ENCODE data around the gene SLC35E2B.
"Not testable (repeated sequence)": the region's sequence is repeated elsewhere in the genome, so short reads cannot be mapped to it uniquely, and the experiment has no call there.

Gene SLC35E2B

GRCh38 chr1:1637479-1637875 is 55.1 kb downstream of the SLC35E2B start:
- DNase-seq, result not testable (repeated sequence)

- DNase-seq, result not testable (repeated sequence)
Measured at GRCh38 chr1:1636621-1637478, 55.7 kb downstream of the SLC35E2B start.

- DNase-seq, result not testable (repeated sequence)
Measured at GRCh38 chr1:1634613-1635012, 58.0 kb downstream of the SLC35E2B start.

- not testable (repeated sequence) for DNase-seq
Measured at GRCh38 chr1:1633409-1633808, 59.2 kb downstream of the SLC35E2B start.

- no peak for DNase-seq
Measured at GRCh38 chr1:1631782-1632420, 60.7 kb downstream of the SLC35E2B start, which contains the start of gene MMP23B. MMP23B (plus strand) TSS chr1:1632173; CDS start chr1:1632219, 46 bp downstream.

- no peak for DNase-seq
Measured at GRCh38 chr1:1630965-1631781, 61.4 kb downstream of the SLC35E2B start.

GRCh38 chr1:1630191-1630964 is 62.2 kb downstream of the SLC35E2B start:
- DNase-seq, result peak; percentile 92

GRCh38 chr1:1629430-1630190 is 63.0 kb downstream of the SLC35E2B start:
- peak; percentile 92 for DNase-seq

- no peak for DNase-seq
Measured at GRCh38 chr1:1628754-1629429, 63.7 kb downstream of the SLC35E2B start.

- DNase-seq, result no peak
Measured at GRCh38 chr1:1627829-1628753, 64.5 kb downstream of the SLC35E2B start.

GRCh38 chr1:1627261-1627828 is 65.2 kb downstream of the SLC35E2B start:
- DNase-seq, result no peak

GRCh38 chr1:1626207-1627141 is 66.1 kb downstream of the SLC35E2B start:
- DNase-seq, result no peak

- no peak for DNase-seq
Measured at GRCh38 chr1:1625824-1626206, 66.8 kb downstream of the SLC35E2B start.

GRCh38 chr1:1625404-1625775 is 67.2 kb downstream of the SLC35E2B start:
- DNase-seq, result no peak

- no peak for DNase-seq
Measured at GRCh38 chr1:1624443-1625403, 67.9 kb downstream of the SLC35E2B start.

GRCh38 chr1:1623631-1624442 is 68.8 kb downstream of the SLC35E2B start:
- no peak for DNase-seq

Measured in NK-92 treated with Interleukin-12 subunit alpha and Interleukin-12 subunit beta, amount 100 ng/mL, for 24 hours (cell line).